Keratinocyte (primary cell): Measurements from ENCODE around the gene SIK2. TPM values are rescaled to one million over a fixed set of nuclear protein-coding genes. Genes with fewer than 3 reads are reported as not detected.

Experiments used
- DNase-seq: peaks from one replicate; pipeline ENCODE4 v3.0.0-alpha.2; 2011; ENCODE audit warnings: low read depth, missing footprints, low spot score
- FAIRE-seq: peaks from 2 replicates; lab custom pipeline; 2011; peaks lifted over from hg19 to GRCh38; lab: Jason Lieb, UNC
- H2AFZ ChIP-seq: 2 replicates; pipeline ENCODE4 v1.6.0; 2012; ENCODE audit warnings: low read length, control low read depth, inconsistent platforms; ENCODE audit not compliant: control insufficient read depth
- H3K27ac ChIP-seq: 2 replicates; pipeline ENCODE4 v1.5.1; 2011; ENCODE audit warnings: low read length; ENCODE audit not compliant: control insufficient read depth, insufficient read depth
- H3K27me3 ChIP-seq: 3 replicates; pipeline ENCODE4 v1.6.0; 2011; ENCODE audit warnings: low read length; ENCODE audit not compliant: control insufficient read depth, insufficient read depth; ENCODE audit errors: extremely low read depth
- H3K36me3 ChIP-seq, 2 experiments: 2 replicates in 1 of 2; 3 replicates in 1 of 2; pipeline ENCODE4 v1.5.1; 2011; ENCODE audit warnings: low read length in 2 of 2, mild to moderate bottlenecking in 1 of 2; ENCODE audit not compliant: control insufficient read depth in 2 of 2, insufficient read depth in 2 of 2; ENCODE audit errors: extremely low read depth in 1 of 2
- H3K4me1 ChIP-seq: 3 replicates; pipeline ENCODE4 v1.5.1; 2011; ENCODE audit warnings: low read length; ENCODE audit not compliant: control insufficient read depth, insufficient read depth; ENCODE audit errors: extremely low read depth
- H3K4me2 ChIP-seq: 3 replicates; pipeline ENCODE4 v1.6.0; 2011; ENCODE audit warnings: low read depth, low read length; ENCODE audit not compliant: control insufficient read depth, insufficient read depth; ENCODE audit errors: extremely low read depth
- H3K4me3 ChIP-seq, 3 experiments: fragments of 200-600 bp in 1 of 3; sonication (generic) in 1 of 3; 2 replicates in 2 of 3; 3 replicates in 1 of 3; pipeline ENCODE4 v1.5.1; 2011 to 2016; ENCODE audit warnings: low read length in 3 of 3, mild to moderate bottlenecking in 3 of 3, control low read depth in 2 of 3, inconsistent platforms in 1 of 3, low read depth in 1 of 3, mixed read lengths in 1 of 3, mixed run types in 1 of 3, moderate library complexity in 1 of 3; ENCODE audit not compliant: control insufficient read depth in 2 of 3, insufficient read depth in 2 of 3; ENCODE audit errors: extremely low read depth in 1 of 3
- H3K79me2 ChIP-seq: 2 replicates; pipeline ENCODE4 v1.6.0; 2012; ENCODE audit warnings: low read length; ENCODE audit not compliant: control insufficient read depth, insufficient read depth
- H3K9ac ChIP-seq: 3 replicates; pipeline ENCODE4 v1.6.0; 2011; ENCODE audit warnings: low read length; ENCODE audit not compliant: control insufficient read depth, insufficient read depth; ENCODE audit errors: extremely low read depth
- H3K9me1 ChIP-seq: 3 replicates; pipeline ENCODE4 v1.6.0; 2011; ENCODE audit warnings: low read length; ENCODE audit not compliant: control insufficient read depth, insufficient read depth; ENCODE audit errors: extremely low read depth
- H3K9me3 ChIP-seq: 2 replicates; pipeline ENCODE4 v1.5.1; 2012; ENCODE audit warnings: low read depth, low read length; ENCODE audit not compliant: control insufficient read depth
- H4K20me1 ChIP-seq: 3 replicates; pipeline ENCODE4 v1.6.0; 2011; ENCODE audit warnings: low read length; ENCODE audit not compliant: control insufficient read depth, insufficient read depth; ENCODE audit errors: extremely low read depth
- EZH2 ChIP-seq: IDR thresholded peaks from one replicate; pipeline ENCODE4 v1.6.1; 2012; ENCODE audit warnings: inconsistent platforms, mild to moderate bottlenecking, low read length, moderate library complexity
- dilution Hi-C: fragments of 300-500 bp; cut with MboI; formaldehyde crosslinking; loops from one replicate; pipeline ENCODE4 v1.7.0; 2020; ENCODE audit warnings: low sequenced_read_pairs; ENCODE audit not compliant: extremely low pct_ligation_motif_present
- polyA plus RNA-seq, 5 experiments: library from polyadenylated mRNA; depleted of rRNA in 3 of 5; stranded (reverse) in 3 of 5; stranded (forward) in 1 of 5; unstranded in 1 of 5; fragments of >200 nt; gene quantifications; 1 replicate in 1 of 5; 2 replicates in 3 of 5; 3 replicates in 1 of 5; pipeline versions ENCODE4 v1.2.1 to v1.2.3, GENCODE V29; 2011 to 2012; ENCODE audit warnings: missing spikeins in 2 of 5, low read depth in 1 of 5, low replicate concordance in 1 of 5
- TF ChIP-seq, protein P1 (sequence below), 3 experiments: IDR thresholded peaks in 1 of 3; conservative IDR thresholded peaks in 1 of 3; optimal IDR thresholded peaks in 1 of 3; 2 replicates in 2 of 3; 3 replicates in 1 of 3; pipeline versions ENCODE3 to v1.5.1; 2011; ENCODE audit warnings: low read length in 3 of 3, mild to moderate bottlenecking in 3 of 3, moderate library complexity in 2 of 3, control low read depth in 1 of 3, inconsistent platforms in 1 of 3; ENCODE audit not compliant: insufficient read depth in 2 of 3; ENCODE audit errors: extremely low read depth in 1 of 3

Gene SIK2
- polyA plus RNA-seq, 1 donor (not counting 4 experiments of a cell fraction or from before 2014, with no cell fraction given) = 10.0 TPM

- Histone ChIP-seq H2AFZ (no peak overlapping the region), H3K36me3 (no peaks in the 10 kb centered on the region), H3K4me3 (no peak overlapping the region), H3K4me2 (no peak overlapping the region), H3K27ac (no peak overlapping the region), H3K9me1 (no peaks in the 10 kb centered on the region), H3K9ac (no peak overlapping the region), H3K4me1 (no peaks in the 10 kb centered on the region), H3K27me3 (no peaks in the 10 kb centered on the region), H3K9me3 (no peaks in the 10 kb centered on the region), H3K79me2 (no peaks in the 10 kb centered on the region), H4K20me1 (no peaks in the 10 kb centered on the region)
- DNase-seq (no peak), FAIRE-seq (no peak)
- dilution Hi-C loops = no loop called here
- TF ChIP-seq, protein P1, sequence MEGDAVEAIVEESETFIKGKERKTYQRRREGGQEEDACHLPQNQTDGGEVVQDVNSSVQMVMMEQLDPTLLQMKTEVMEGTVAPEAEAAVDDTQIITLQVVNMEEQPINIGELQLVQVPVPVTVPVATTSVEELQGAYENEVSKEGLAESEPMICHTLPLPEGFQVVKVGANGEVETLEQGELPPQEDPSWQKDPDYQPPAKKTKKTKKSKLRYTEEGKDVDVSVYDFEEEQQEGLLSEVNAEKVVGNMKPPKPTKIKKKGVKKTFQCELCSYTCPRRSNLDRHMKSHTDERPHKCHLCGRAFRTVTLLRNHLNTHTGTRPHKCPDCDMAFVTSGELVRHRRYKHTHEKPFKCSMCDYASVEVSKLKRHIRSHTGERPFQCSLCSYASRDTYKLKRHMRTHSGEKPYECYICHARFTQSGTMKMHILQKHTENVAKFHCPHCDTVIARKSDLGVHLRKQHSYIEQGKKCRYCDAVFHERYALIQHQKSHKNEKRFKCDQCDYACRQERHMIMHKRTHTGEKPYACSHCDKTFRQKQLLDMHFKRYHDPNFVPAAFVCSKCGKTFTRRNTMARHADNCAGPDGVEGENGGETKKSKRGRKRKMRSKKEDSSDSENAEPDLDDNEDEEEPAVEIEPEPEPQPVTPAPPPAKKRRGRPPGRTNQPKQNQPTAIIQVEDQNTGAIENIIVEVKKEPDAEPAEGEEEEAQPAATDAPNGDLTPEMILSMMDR (optimal IDR thresholded peaks at IDR 0.05 in 1 of 3, IDR thresholded peaks at IDR 0.05 in 1 of 3, conservative IDR thresholded peaks at IDR 0.05 in 1 of 3; ENCODE audit: extremely low read depth in 1 of 3, insufficient read depth in 2 of 3, low read length in 3 of 3) = no peak
- no peak for TF ChIP-seq EZH2
These were observed 9.8 kb upstream of the SIK2 start for GRCh38 chr11:111592491-111592890.

DNA sequence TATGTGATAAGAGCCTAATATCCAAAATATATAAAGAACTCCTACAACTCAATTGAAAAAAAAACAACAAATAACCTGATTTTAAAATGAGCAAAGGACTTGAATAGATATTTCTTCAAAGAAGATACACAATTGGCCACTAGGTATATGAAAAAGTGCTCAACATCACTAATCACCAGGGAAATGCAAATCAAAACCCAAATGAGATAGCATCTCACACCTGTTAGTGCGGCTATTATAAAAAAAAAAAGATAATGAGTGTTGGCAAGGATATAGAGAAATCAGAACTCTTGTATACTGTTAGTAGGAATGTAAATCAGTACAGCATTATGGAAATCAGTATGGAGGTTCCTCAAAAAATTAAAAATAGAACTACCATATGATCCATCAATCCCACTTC lies 5.9 kb upstream of the SIK2 start:
- no peak overlapping the region for H3K4me3 ChIP-seq
- DNase-seq = no peak
- H3K4me1 ChIP-seq = peaks cover 2% of the 10 kb centered on the region
- no peak for TF ChIP-seq EZH2
- TF ChIP-seq, protein P1 (optimal IDR thresholded peaks at IDR 0.05 in 1 of 3, IDR thresholded peaks at IDR 0.05 in 1 of 3, conservative IDR thresholded peaks at IDR 0.05 in 1 of 3; ENCODE audit: extremely low read depth in 1 of 3, insufficient read depth in 2 of 3, low read length in 3 of 3) = no peak
- no peak overlapping the region for H2AFZ ChIP-seq
- H3K79me2 ChIP-seq = no peaks in the 10 kb centered on the region
- dilution Hi-C loops = no loop called here
- no peaks in the 10 kb centered on the region for H3K9me1 ChIP-seq
- FAIRE-seq = no peak
- H4K20me1 ChIP-seq = no peaks in the 10 kb centered on the region
- no peaks in the 10 kb centered on the region for H3K36me3 ChIP-seq
- no peak overlapping the region for H3K9ac ChIP-seq
- no peaks in the 10 kb centered on the region for H3K27me3 ChIP-seq
- H3K27ac ChIP-seq = no peak overlapping the region
- H3K9me3 ChIP-seq = no peaks in the 10 kb centered on the region
- H3K4me2 ChIP-seq = no peak overlapping the region
